Ovary (tissue), 3 donors: ENCODE data around the gene TRPM3.

ENCODE experiments used
- CTCF ChIP-seq, 3 donors: fragments of 450-650 bp in 2 of 3; fragments of 200-600 bp in 1 of 3; IDR thresholded peaks; one replicate each; pipeline versions ENCODE4 v1.5.1 to v1.8.0; 2016 to 2022; ENCODE audit warnings: antibody characterized with exemption in 3 of 3, mild to moderate bottlenecking in 1 of 3
- EP300 ChIP-seq: sonication (generic); formaldehyde crosslinking; IDR thresholded peaks from one replicate; pipeline ENCODE4 v1.6.1; 2017; ENCODE audit warnings: antibody characterized with exemption
- donor health status: DM: no; HTN: no; CAD: no.

GRCh38 chr9:70635790-70636189 lies 485.6 kb downstream of the TRPM3 start:
- no peak for TF ChIP-seq EP300
- no peak for TF ChIP-seq CTCF (IDR thresholded peaks at IDR 0.05)
